GM21381 (cell line): ENCODE results near the gene CATSPERB.
"Not testable (repeated sequence)": the region's sequence is repeated elsewhere in the genome, so short reads cannot be mapped to it uniquely, and the experiment has no call there.

Source experiments
- ATAC-seq: cut with Tn5 transposase; IDR thresholded peaks from one replicate; pipeline ENCODE4 v1.9.1; 2021; ENCODE audit warnings: mild to moderate bottlenecking, moderate library complexity; ENCODE audit not compliant: unreplicated experiment

CATSPERB gene

DNA sequence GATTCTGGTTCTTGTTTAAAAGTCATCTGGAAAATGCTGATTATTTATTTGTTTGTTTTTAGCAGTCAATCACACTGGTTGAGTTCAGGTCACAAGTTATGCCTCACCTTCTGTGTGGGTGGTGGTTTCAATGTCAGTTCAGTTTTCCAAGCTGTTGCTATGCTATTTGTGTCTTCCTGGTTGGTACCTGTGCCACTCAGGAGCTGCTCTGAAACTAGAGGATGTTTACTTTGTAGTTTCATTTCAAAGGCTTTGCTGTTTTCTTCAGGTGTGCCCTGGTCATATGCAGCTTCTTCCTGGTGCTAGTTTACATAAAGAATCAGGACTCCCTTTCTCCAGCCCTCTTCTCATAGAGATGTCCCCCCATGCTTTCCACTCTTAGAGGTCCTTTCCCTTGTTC lies 146.0 kb downstream of the CATSPERB start:
- ATAC-seq = no peak

DNA sequence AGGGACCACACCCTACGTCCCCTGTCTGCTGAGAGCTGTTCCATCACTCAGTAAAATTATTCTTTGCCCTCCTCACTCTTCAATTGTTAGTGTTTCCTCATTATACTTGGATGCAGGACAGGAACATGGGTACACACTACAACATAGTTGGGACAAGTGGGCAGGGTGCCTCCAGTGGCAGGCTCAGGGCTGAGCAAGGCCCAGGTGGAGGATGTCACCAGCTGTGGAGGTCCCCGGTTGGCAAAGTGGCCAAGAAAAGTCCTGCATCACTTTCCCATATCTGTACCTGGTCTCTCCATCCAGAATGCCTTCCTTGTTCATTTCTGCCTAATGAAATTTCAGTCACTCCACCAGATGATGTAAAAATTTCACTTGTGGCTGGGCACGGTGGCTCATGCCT lies 149.1 kb downstream of the CATSPERB start:
- no peak for ATAC-seq

DNA sequence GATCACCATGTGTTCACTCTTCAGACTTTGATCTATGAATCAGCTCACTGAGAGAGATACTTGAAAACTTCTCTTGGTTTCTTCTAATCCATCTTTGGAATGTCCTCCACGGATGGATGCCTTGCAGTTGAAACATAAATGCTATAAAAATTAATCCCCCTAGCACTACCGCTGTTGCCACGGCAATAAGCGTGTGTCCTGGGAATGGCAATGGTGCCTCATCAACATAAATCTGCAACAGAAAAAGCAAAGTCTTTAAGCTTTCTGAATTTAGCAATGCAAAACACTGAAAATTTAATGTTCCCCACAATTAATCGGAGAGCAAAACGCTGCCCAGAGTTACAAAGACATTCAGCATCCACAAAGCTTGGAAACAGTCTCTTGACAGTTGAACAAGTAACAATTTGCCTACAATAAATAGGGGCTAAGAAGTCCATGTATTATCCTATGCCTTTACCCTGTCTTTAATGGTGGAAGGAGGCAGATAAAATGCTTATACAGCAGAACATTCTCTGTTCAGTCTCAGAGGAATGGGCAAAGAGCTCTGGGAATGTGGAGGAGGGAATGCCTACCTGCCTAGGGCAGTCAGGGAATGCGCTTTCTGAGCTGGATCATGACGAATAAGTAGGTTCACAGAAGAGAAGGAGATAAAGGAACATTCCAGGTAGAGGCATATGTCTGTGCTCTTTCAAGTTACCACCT lies 150.9 kb downstream of the CATSPERB start:
- no peak for ATAC-seq

DNA sequence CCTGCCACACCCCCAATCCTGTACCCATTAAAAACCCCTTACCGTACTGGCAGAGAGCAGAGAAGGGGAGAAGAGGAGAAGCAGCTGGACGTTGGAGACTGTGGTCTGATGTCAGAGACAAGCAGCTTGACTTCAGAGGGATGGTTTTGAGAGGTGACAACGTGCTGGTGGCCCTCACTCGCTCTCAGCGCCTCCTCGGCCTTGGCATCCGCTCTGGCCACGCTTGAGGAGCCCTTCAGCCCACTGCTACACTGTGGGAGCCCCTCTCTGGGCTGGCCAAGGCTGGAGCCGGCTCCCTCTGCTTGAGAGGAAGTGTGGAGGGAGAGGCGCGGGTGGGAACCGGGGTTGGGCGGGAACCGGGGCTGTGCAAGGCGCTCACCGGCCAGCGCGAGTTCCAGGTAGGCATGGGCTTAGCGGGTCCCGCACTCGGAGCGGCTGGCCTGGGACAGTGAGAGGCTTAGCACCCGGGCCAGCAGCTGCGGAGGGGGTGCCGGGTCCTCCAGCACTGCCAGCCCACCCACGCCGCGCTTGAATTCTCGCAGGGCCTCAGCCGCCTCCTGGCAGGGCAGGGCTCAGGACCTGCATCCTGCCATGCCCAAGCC lies 154.2 kb downstream of the CATSPERB start:
- no peak for ATAC-seq

DNA sequence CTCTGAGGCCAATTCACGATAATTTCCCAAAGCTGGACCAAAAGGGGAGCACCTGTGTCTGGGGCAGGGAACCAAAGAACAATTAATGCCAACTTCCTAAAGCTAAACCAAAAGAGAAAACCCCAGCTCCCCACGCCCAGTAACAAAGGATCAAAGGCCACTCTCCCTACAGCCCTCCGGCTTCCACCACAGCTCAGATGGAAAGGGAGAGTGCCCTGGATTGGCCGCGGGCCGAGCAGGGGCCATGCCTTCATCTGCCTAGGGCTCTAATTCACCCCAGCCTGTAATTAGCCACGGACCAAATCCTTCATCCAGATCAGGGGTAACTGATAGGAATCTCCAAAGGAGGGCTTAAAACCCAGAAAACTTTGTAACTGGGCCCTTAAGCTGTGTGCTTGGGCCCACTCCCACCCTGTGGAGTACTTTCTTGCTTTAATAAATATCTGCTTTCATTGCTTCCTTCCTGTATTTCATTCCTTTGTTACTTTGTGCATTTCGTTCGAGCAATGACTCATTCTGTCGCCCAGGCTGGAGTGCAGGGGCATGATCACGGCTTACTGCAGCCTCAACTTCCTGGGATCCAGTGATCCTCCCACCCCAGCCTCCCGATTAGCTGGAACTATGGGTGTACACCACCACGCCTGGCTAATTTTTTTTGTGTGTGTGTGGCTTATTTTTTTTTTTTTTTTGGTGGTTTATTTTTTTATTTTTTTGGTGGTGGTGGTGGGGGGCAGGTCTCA lies 156.2 kb downstream of the CATSPERB start:
- ATAC-seq = no peak

DNA sequence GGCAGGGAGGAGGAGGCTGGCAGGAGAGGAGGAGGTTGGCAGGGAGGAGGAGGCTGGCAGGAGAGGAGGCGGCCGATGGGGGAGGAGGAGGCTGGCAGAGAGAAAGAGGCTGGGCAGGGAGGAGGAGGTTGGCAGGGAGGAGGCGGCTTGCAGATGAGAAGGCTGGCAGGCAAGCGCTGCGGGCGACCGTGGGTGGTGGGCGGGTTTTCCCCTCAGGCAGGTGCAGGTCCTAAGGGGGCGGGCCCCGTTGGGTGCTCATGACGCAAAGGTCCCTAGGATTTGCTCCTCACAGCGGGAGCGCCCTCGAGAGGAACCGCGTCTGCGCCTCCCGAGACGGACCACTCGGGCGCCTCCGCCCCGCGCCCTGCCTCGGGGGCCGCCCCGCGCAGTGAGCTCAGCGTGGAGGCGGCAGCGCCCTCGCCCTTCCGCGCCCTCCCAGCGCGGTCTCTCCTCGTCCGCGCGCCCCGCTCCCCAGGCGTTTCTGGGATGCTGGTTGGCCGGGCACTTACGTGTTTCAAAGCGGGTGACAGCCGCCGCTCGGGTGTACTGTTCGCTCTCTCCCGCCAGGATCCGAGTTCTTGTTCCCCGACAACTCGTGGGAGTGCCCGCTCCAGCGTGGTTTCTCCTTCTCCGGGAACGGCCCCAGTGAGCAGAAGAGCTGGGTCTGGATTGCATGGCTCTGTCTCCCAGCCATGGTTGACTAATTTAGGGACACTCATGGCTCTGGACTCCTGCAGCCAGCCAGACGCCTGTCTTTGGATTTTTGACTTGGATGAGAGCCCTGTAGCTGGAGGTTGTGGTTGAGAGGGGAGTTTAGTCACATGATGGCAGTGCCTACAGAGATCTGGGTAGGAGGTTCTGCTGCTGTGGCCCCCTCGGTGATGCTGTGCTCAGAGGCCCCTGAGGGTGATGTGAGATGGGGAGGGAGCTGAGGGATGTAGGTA lies 157.7 kb downstream of the CATSPERB start:
- ATAC-seq = no peak

DNA sequence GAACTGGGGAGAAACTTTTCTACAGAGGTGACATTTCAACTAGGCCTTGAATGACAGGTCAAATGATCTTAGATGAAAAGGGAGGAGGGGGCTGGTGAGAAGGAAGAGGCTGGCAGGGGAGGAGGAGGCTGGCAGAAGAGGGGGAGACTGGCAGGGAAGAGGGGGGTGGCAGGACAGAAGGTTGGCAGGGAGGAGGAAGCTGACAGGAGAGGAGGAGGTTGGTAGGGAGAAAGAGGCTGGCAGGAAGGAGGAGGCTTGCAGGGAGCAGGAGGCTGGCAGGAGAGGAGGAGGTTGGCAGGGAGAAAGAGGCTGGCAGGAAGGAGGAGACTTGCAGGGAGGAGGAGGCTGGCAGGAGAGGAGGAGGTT lies 158.4 kb downstream of the CATSPERB start:
- no peak for ATAC-seq

DNA sequence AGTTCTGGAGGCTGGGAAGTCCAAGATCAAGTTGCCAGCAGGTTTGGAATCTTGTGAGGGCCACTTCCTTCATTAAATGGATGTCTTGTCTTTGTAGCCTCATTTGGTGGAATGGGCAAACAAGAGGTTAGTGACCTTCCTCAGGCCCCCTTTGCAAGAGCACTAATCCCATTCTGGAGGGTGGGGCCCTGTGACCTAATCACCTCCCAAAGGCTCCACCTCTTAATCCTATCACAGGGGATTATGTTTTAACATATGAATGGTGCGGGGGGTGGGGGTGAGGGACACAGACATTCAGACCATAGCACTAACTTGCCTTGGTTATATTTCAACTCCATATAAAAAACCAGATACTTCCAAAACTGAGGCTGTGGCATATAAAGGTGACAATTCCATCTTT lies 161.9 kb downstream of the CATSPERB start:
- no peak for ATAC-seq

DNA sequence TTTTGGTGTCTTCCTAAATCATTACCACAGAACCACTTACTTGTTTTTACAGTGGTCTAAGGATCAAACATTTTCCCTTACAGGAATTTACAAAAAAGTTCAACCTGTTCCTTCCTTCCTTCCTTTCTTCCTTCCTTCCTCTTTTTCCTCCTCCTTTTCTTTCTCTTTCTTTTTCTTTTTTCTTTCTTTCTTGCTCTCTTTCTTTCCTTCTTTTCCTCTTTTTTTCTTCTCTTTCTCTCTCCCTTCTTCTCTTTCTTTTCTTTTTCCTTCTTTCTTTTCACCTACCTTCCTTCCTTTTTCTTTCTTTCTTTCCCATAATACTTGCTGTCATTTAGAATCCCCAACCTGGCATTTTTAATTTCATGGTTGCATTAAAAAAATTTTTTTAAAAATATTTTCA lies 162.6 kb downstream of the CATSPERB start:
- ATAC-seq = no peak

DNA sequence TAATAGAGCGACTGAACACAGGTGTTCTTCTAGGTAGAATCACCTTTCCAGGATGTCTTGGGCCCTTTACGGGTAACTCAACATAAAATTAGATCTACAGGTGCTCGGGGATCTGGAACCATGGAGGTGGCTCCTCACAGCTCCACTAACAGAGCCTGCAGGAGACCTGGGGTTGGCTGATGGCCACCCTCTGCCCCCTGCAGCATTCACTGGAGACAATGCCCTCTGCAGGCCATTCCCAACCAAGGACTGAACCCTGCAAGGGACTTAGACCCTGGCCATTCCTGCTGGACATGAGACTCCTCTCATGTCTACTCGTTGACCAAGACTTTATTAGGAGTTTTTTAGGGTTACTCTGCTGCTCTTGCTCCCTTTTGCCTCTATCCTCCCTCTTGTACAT lies 163.3 kb downstream of the CATSPERB start:
- no peak for ATAC-seq

DNA sequence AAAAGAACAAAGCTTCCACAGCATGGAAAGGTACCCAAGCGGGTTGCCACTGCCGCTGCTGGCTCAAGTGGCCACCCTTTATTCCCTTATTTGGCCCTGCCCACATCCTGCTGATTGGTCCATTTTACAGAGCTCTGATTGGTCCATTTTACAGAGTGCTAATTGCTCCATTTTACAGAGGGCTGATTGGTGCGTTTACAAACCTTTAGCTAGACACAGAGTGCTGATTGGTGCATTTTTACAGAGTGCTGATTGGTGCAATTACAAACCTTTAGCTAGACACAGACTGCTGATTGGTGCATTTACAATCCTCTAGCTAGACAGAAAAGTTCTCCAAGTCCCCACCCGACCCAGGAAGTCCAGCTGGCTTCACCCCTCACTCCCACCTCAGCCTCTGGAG lies 164.1 kb downstream of the CATSPERB start:
- not testable (repeated sequence) for ATAC-seq

DNA sequence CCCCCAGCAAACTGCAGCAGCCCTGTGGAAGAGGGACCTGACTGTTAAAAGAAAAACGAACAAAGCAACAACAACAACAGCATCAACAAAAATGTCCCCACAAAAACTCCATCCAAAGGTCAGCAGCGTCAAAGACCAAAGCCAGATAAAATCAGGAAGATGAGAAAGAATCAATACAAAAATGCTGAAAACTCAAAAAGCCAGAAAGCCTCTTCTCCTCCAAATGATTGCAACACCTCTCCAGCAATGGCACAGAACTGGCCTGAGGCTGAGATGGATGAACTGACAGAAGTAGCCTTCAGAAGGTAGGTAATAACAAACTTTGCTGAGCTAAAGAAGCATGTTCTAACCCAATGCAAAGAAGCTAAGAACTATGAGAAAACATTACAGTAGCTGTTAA lies 176.4 kb downstream of the CATSPERB start:
- no peak for ATAC-seq

DNA sequence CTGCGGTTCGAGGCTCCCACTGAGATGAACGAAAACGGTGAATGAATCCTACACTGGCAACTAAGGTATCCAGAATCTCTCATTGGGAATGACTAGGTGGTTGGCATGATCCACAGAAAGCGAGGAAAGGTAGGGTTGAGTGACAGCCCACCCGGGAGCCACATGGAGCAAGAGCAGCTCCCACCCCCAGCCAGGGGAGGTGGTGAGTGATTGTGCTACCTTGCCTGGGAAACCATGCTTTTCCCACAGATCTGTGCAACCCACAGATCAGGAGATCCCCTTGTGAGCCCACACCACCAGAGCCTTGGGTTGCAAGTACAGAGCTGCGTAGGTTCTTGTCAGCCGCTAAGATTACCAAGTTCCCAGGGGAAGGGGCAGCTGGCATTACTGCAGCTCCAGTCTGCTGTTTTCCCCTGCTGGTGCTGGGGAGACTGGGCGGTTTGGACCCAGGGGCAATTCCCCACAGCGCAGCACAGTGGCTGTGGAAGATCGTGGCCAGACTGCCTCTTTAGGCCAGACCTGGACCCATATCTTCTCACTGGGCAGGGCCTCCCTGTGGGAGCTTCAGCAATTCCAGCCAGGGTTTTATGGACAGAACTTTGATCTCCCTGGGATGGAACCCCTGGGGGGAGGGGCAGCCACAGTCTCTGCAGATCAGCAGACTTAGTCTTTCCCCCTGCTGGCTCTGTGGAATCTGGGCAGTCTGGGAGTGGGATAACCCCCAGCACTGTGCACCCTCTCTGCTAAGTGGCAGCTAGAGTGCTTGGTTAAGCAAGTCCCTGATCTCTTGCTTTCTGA lies 177.2 kb downstream of the CATSPERB start:
- ATAC-seq = no peak

DNA sequence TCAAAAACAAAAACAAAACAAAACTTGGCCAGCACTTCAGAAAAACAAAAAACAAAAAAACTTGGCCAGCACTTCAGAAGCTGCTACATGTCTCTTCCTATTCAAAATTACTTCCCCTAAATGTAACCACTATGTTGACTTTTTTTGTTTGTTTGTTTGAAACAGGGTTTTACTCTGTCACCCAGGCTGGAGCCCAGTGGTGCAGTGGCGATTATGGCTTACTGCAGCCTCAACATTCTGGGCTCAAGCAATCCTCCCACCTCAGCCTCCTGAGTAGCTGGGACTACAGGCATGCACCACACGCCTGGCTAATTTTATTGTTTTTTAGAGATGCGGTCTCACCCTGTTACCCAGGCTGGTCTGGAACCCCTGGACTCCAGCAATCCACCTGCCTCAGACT lies 183.8 kb downstream of the CATSPERB start:
- no peak for ATAC-seq

DNA sequence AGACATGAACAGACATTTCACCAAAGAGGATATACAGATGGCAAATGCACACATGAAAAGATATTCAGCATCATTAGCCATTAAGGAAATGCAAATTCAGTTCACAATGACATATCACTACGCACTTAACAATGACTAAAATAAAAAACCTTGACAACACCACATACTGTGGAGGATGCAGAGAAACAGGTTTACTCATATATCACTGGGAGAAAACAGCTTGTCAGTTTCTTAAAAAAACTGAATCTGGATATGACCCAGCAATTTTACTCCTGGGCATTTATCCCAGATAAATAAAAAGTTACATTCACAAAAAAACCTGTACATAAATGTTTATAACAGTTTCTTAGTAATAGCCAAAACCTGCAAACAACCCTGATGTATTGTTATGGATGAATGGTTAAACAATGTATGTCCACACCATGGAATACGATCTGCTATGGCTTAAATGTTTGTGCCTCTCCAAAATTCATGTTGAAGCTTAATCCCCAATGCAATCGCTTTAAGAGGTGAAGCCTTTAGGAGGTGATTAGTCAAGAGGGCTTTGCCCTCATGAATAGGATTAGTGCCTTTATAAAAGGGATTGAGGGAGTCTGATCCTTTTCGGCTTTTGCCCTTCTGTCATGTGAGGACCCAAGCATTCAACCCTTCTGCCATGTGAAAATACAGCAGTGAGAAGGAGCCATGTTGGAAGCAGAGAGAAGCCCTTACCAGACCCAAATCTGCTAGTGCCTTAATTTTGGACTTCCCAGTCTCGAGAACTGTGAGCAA lies 185.8 kb downstream of the CATSPERB start:
- no peak for ATAC-seq

DNA sequence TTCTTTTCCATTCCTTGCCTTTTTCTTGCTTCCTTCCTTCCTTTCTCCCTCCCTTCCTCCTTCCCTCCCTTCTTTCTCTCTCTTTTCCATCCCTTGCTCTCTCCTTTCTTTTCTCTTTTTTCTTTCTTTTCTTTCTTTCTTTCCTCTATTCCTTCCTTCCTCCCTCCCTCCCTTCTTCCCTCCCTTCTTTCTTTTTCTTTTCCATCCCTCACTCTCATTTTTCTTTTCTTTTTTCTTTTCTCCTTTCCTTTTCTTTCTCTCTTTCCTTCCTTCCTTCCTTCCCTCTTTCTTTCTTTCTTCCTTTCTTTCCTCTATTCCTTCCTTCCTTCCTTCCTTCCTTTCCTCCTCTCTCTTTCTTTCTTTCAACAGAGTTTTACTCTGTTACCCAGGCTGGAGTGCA lies 186.7 kb downstream of the CATSPERB start:
- ATAC-seq = no peak

DNA sequence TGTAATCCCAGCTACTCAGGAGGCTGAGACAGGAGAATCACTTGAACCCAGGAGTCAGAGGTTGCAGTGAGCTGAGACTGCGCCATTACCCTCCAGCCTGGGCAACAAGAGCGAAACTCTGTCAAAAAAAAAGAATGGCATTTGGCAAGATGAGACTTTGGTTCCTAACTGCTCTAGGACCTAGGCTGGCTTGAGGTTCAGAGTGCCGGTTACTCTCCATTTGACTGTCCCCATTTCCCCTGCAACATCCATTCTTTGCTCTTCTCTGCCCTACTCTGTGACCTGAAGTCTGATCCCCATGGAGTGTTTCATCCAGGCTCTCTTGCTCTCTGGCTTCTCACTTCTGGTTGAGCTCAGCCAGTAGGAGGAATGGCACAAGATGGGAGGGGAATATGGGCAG lies 195.6 kb downstream of the CATSPERB start:
- no peak for ATAC-seq

DNA sequence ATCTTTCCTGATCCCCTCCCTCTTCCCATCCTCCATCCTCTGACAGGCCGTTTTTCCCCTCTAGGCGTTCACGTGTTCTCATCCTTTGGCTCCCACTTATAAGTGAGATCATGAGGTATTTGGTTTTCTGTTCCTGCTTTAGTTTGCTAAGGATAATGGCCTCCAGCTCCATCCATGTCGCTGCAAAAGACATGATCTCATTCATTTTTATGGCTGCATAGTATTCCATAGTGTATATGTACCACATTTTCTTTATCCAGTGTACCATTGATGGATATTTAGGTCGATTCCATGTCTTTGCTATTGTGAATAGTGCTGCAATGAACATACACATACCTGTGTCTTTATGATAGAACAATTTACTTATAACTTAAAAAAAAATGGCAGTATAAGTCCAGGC lies 197.8 kb downstream of the CATSPERB start:
- not testable (repeated sequence) for ATAC-seq

DNA sequence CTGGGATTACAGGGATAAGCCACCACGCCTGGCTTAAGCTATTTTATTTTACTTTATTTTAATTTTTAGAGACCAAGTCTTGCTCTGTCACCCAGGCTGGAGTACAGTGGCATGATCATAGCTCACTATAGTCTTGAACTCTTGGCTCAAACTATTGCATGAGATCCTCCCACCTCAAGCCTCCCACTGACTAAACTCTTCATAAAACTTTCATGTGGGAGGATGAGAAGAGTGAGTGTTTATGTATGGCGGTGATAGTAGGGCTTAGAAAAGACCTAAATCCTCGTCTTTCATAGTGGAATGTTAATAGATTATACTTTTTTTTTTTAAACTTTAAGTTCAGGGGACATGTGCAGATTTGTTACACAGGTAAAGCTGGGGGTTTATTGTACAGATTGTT lies 198.3 kb downstream of the CATSPERB start:
- ATAC-seq = no peak
